Measurements from ENCODE around the gene RALGPS1.

DNA sequence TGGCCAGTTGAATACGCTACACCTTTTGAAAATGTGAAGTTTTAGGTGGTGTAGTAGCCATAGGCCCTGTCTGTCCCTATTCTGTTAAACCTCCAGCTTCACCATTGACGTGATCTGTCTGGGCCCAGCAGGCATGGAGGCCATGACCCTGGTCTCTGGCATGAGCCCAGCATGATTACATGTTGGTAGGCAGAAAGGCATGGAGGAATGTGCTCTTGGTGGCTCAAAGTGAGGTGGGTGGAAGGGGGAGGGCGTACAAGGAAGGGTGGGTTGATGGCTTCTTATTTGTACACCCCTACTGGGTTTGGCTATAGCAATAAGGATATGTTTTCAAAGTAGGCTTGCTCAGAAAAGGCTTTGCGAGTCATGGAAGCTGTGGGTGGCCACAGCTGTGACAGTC, 23.7 kb downstream of the RALGPS1 start:
- TF ChIP-seq, protein P1, sequence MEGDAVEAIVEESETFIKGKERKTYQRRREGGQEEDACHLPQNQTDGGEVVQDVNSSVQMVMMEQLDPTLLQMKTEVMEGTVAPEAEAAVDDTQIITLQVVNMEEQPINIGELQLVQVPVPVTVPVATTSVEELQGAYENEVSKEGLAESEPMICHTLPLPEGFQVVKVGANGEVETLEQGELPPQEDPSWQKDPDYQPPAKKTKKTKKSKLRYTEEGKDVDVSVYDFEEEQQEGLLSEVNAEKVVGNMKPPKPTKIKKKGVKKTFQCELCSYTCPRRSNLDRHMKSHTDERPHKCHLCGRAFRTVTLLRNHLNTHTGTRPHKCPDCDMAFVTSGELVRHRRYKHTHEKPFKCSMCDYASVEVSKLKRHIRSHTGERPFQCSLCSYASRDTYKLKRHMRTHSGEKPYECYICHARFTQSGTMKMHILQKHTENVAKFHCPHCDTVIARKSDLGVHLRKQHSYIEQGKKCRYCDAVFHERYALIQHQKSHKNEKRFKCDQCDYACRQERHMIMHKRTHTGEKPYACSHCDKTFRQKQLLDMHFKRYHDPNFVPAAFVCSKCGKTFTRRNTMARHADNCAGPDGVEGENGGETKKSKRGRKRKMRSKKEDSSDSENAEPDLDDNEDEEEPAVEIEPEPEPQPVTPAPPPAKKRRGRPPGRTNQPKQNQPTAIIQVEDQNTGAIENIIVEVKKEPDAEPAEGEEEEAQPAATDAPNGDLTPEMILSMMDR (conservative IDR thresholded peaks at IDR 0.05 in 1 of 2, IDR thresholded peaks at IDR 0.05 in 1 of 2; ENCODE audit: low read depth in 1 of 2, low read length in 2 of 2) = no peak
- TF ChIP-seq EZH2 (IDR thresholded peaks at IDR 0.05; ENCODE audit: low read length, missing control alignments) = no peak

All from fibroblast of lung (primary cell).